Esophagus muscularis mucosa (tissue), 4 donors: ENCODE measurements around the gene OR52I1. TPM values are rescaled to one million over a fixed set of nuclear protein-coding genes. Genes with fewer than 3 reads are reported as not detected.

Experiments
- DNase-seq: peaks from one replicate; pipeline ENCODE4 v3.0.0-alpha.2; 2017; ENCODE audit errors: extremely low spot score
- H3K27ac ChIP-seq, 4 donors: fragments of 200-600 bp; sonication (generic); replicated peaks in 1 of 4; 1 replicate in 3 of 4; 2 replicates in 1 of 4; pipeline ENCODE4 v1.5.1; 2016 to 2019; ENCODE audit warnings: mild to moderate bottlenecking in 1 of 4
- H3K27me3 ChIP-seq, 4 donors: fragments of 200-600 bp; sonication (generic); one replicate each; pipeline versions ENCODE4 v1.5.1 to v1.6.0; 2016 to 2019
- H3K36me3 ChIP-seq, 4 donors: fragments of 200-600 bp; sonication (generic); one replicate each; pipeline ENCODE4 v1.5.1; 2016 to 2019
- H3K4me1 ChIP-seq, 4 donors: fragments of 200-600 bp; sonication (generic); one replicate each; pipeline ENCODE4 v1.5.1; 2016 to 2019
- H3K4me3 ChIP-seq, 4 donors: fragments of 200-600 bp; sonication (generic); 1 replicate in 2 of 4; 2 replicates in 2 of 4; pipeline ENCODE4 v1.5.1; 2016 to 2019; ENCODE audit warnings: mild to moderate bottlenecking in 4 of 4, moderate library complexity in 1 of 4
- H3K9me3 ChIP-seq, 4 donors: fragments of 200-600 bp; sonication (generic); 1 replicate in 3 of 4; 2 replicates in 1 of 4; pipeline ENCODE4 v1.5.1; 2016 to 2019
- CTCF ChIP-seq, 3 experiments: fragments of 200-600 bp in 2 of 3; fragments of 450-650 bp in 1 of 3; sonication (generic) in 2 of 3; IDR thresholded peaks; one replicate each; pipeline ENCODE4 v1.5.1; 2017 to 2019; ENCODE audit warnings: antibody characterized with exemption in 3 of 3, mild to moderate bottlenecking in 2 of 3, moderate library complexity in 1 of 3
- EP300 ChIP-seq: sonication (generic); formaldehyde crosslinking; IDR thresholded peaks from one replicate; pipeline ENCODE4 v1.6.1; 2017; ENCODE audit warnings: antibody characterized with exemption
- POLR2A ChIP-seq: fragments of 450-650 bp; IDR thresholded peaks from one replicate; pipeline ENCODE4 v1.6.1; 2017; ENCODE audit warnings: antibody characterized with exemption, moderate library complexity, mild to moderate bottlenecking, low read depth
- POLR2AphosphoS5 ChIP-seq, 2 donors: sonication (generic); formaldehyde crosslinking; IDR thresholded peaks; one replicate each; pipeline ENCODE4 v1.6.1; 2017; ENCODE audit warnings: antibody characterized with exemption in 2 of 2
- WGBS: methylation state at CpG from one replicate; pipeline ENCODE4 v1.1.5; 2018; 5-methylcytosine and 5-hydroxymethylcytosine counted together
- intact Hi-C: fragments of 100-400 bp; cut with DNase I; formaldehyde crosslinking; loops from one replicate; pipeline ENCODE4 v1.15.1; 2023
- total RNA-seq, 4 donors: library from RNA; depleted of rRNA; stranded (reverse); fragments of >200 nt; gene quantifications; one replicate each; pipeline versions ENCODE4 v1.1.0 to v1.2.1, GENCODE V29; 2016

OR52I1 gene
- total RNA-seq, 4 donors from 2014 or later = not detected

DNA sequence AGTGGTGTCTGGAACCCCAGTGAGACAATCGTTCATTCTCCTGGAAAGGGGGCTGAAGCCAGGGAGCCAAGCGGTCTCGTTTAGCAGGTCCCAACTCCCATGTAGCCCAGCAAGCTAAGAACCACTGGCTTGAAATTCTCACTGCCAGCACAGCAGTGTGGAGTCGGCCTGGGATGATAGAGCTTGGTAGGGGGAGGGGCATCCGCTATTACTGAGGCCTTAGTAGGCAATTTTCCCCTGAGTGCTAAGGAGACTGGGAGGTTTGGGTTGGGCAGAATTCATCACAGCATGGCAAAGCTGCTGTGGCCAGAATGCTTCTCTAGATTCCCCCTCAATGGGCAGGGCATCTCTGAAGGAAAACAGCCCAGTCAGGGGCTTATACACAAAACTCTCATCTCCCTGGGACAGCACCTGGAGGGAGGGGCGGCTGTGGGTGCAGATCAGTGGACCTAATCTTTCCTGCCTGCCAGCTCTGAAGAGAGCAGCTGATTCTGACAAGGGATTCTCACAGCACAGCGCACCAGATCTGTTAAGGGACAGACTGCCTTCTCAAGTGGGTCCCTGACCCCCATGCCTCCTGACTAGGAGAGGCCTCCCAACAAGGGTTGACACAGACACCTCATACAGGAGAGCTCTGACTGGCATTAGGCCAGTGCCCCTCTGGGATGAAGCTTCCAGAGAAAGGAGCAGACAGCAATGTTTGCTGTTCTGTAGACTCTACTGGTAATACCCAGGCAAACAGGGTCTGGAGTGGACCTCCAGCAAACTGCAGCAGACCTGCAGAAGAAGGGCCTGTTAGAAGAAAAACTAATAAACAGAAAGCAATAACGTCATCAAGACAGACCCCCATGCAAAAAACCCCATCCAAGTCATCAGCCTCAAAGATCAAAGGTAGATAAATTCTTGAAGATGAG, 34.1 kb upstream of the OR52I1 start:
- no peaks in the 10 kb centered on the region for H3K9me3 ChIP-seq
- peaks cover 0 to 3% (median 0%) of the 10 kb centered on the region in 4 donors for H3K27me3 ChIP-seq
- no peaks in the 10 kb centered on the region for H3K4me1 ChIP-seq
- TF ChIP-seq POLR2AphosphoS5 (IDR thresholded peaks at IDR 0.05) (no peak), EP300 (no peak), CTCF (IDR thresholded peaks at IDR 0.05) (no peak), POLR2A (no peak)
- no peak overlapping the region for H3K4me3 ChIP-seq
- DNase-seq = no peak
- H3K36me3 ChIP-seq = no peaks in the 10 kb centered on the region
- intact Hi-C loops = no loop called here
- WGBS = 83% methylated on average over 6 of the region's 8 CpGs
- H3K27ac ChIP-seq = no peak overlapping the region

DNA sequence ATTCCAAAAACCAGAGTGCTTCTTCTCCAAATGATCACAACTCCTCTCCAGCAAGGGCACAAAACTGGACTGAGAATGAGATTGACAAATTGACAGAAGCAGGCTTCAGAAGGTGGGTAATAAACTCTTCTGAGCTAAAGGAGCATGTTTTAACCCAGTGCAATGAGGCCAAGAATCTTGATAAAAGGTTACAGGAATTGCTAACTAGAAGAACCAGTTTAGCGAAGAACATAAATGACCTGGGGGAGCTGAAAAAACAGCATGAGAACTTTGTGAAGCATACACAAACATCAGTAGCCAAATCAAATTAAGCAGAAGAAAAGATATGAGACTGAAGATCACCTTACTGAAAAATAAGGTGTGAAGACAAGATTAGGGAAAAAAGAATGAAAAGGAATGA, 33.4 kb upstream of the OR52I1 start:
- no peak overlapping the region for H3K27ac ChIP-seq
- intact Hi-C loops = no loop called here
- no peak for DNase-seq
- no peak overlapping the region for H3K4me3 ChIP-seq
- no peaks in the 10 kb centered on the region for H3K4me1 ChIP-seq
- TF ChIP-seq POLR2A (no peak), EP300 (no peak), POLR2AphosphoS5 (IDR thresholded peaks at IDR 0.05) (no peak), CTCF (IDR thresholded peaks at IDR 0.05) (no peak)
- H3K36me3 ChIP-seq = no peaks in the 10 kb centered on the region
- no peaks in the 10 kb centered on the region for H3K9me3 ChIP-seq
- peaks cover 0 to 3% (median 0%) of the 10 kb centered on the region in 4 donors for H3K27me3 ChIP-seq
- 97% methylated on average over 1 of the region's 1 CpG for WGBS

- intact Hi-C loops = no loop called here
- 84% methylated on average over 3 of the region's 3 CpGs for WGBS
- no peak for DNase-seq
Observed at GRCh38 chr11:4565371-4565770, 28.5 kb upstream of the OR52I1 start.

GRCh38 chr11:4569075-4569474, 24.8 kb upstream of the OR52I1 start:
- DNase-seq = no peak
- TF ChIP-seq POLR2AphosphoS5 (IDR thresholded peaks at IDR 0.05) = no peak
- no peak for TF ChIP-seq CTCF (IDR thresholded peaks at IDR 0.05)
- TF ChIP-seq POLR2A = no peak
- no peak for TF ChIP-seq EP300
- Histone ChIP-seq H3K4me1 (no peaks in the 10 kb centered on the region), H3K36me3 (no peaks in the 10 kb centered on the region), H3K27me3 (no peaks in the 10 kb centered on the region), H3K27ac (no peak overlapping the region), H3K9me3 (no peaks in the 10 kb centered on the region), H3K4me3 (no peak overlapping the region)
- intact Hi-C loops = no loop called here
- WGBS = 85% methylated on average over 18 of the region's 18 CpGs

More at GRCh38 chr11:4565371-4565770, 28.5 kb upstream of the OR52I1 start:
- Histone ChIP-seq H3K4me3 (no peak overlapping the region), H3K27ac (no peak overlapping the region), H3K27me3 (no peaks in the 10 kb centered on the region), H3K4me1 (no peaks in the 10 kb centered on the region), H3K9me3 (no peaks in the 10 kb centered on the region), H3K36me3 (no peaks in the 10 kb centered on the region)
- no peak for TF ChIP-seq EP300
- TF ChIP-seq POLR2A = no peak
- no peak for TF ChIP-seq CTCF (IDR thresholded peaks at IDR 0.05)
- no peak for TF ChIP-seq POLR2AphosphoS5 (IDR thresholded peaks at IDR 0.05)
